GM12878 (cell line): ENCODE data around the gene DUSP15.

Experiments
- ATF7 ChIP-seq: fragments of 450-650 bp; IDR thresholded peaks from 2 replicates; pipeline ENCODE4 v1.6.1; 2016; ENCODE audit warnings: low read depth, mild to moderate bottlenecking
- BHLHE40 ChIP-seq, 2 experiments: fragments of 450-650 bp in 1 of 2; IDR thresholded peaks; 2 replicates each; pipeline ENCODE4 v1.6.1; 2011 to 2017; ENCODE audit warnings: low read depth in 2 of 2, borderline replicate concordance in 1 of 2, improper control_type of control experiment in 1 of 2, low read length in 1 of 2, mild to moderate bottlenecking in 1 of 2
- CBFB ChIP-seq: IDR thresholded peaks from 2 replicates; pipeline ENCODE4 v1.6.1; 2016; ENCODE audit warnings: antibody characterized with exemption, low read depth
- CTCF ChIP-seq, 3 experiments: IDR thresholded peaks in 2 of 3; conservative IDR thresholded peaks in 1 of 3; 2 replicates each; pipeline ENCODE4 v1.5.1; 2011; ENCODE audit warnings: low read depth in 3 of 3, low read length in 3 of 3, mild to moderate bottlenecking in 3 of 3, control low read depth in 2 of 3, moderate library complexity in 2 of 3, inconsistent platforms in 1 of 3, mixed read lengths in 1 of 3; ENCODE audit not compliant: control insufficient read depth in 2 of 3, insufficient read depth in 1 of 3; ENCODE audit errors: extremely low read depth in 1 of 3
- NFIC ChIP-seq: IDR thresholded peaks from 2 replicates; pipeline ENCODE4 v1.6.1; 2012; ENCODE audit warnings: low read depth, mild to moderate bottlenecking, inconsistent platforms, low read length, moderate library complexity
- POLR2A ChIP-seq: IDR thresholded peaks from 2 replicates; pipeline ENCODE4 v1.6.1; 2011; ENCODE audit warnings: low read depth, mild to moderate bottlenecking, low read length
- TF ChIP-seq, protein P1 (sequence below): fragments of 450-650 bp; IDR thresholded peaks from 2 replicates; pipeline ENCODE4 v1.6.1; 2018; ENCODE audit warnings: mild to moderate bottlenecking, low read depth, moderate library complexity; ENCODE audit not compliant: partially characterized antibody

DNA sequence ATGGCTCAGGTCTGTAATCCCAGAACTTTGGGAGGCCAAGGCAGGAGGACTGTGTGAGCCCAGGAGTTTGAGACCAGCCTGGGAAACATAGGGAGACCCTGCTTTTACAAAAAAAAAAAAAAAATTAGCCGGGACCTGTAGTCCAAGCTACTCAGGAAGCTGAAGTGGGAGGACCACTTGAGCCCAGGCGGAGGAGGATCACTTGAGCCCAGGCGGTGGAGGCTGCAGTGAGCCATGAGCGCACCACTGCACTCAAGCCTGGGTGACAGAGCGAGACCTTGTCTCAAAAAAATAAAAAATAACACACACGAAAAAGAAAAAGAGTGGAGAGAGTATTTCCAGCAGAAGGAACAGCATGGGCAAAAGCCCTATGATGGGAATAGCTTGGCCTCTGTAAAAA lies 2.1 kb upstream of the DUSP15 start:
- TF ChIP-seq ATF7: no peak
- TF ChIP-seq NFIC: no peak
- TF ChIP-seq CTCF (IDR thresholded peaks at IDR 0.05 in 2 of 3, conservative IDR thresholded peaks at IDR 0.05 in 1 of 3; ENCODE audit: control insufficient read depth in 2 of 3, extremely low read depth in 1 of 3, insufficient read depth in 1 of 3, low read depth in 3 of 3, low read length in 3 of 3): no peak
- TF ChIP-seq POLR2A: no peak
- no peak for TF ChIP-seq BHLHE40 (IDR thresholded peaks at IDR 0.05; ENCODE audit: borderline replicate concordance in 1 of 2, low read depth in 2 of 2, low read length in 1 of 2)
- no peak for TF ChIP-seq CBFB
- TF ChIP-seq, protein P1, sequence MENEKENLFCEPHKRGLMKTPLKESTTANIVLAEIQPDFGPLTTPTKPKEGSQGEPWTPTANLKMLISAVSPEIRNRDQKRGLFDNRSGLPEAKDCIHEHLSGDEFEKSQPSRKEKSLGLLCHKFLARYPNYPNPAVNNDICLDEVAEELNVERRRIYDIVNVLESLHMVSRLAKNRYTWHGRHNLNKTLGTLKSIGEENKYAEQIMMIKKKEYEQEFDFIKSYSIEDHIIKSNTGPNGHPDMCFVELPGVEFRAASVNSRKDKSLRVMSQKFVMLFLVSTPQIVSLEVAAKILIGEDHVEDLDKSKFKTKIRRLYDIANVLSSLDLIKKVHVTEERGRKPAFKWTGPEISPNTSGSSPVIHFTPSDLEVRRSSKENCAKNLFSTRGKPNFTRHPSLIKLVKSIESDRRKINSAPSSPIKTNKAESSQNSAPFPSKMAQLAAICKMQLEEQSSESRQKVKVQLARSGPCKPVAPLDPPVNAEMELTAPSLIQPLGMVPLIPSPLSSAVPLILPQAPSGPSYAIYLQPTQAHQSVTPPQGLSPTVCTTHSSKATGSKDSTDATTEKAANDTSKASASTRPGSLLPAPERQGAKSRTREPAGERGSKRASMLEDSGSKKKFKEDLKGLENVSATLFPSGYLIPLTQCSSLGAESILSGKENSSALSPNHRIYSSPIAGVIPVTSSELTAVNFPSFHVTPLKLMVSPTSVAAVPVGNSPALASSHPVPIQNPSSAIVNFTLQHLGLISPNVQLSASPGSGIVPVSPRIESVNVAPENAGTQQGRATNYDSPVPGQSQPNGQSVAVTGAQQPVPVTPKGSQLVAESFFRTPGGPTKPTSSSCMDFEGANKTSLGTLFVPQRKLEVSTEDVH: no peak
